Gastrocnemius medialis (tissue), 4 donors: ENCODE data around the gene RFT1. TPM values are rescaled to one million over a fixed set of nuclear protein-coding genes. Genes with fewer than 3 reads are reported as not detected.
"Not testable (repeated sequence)": the region's sequence is repeated elsewhere in the genome, so short reads cannot be mapped to it uniquely, and the experiment has no call there.

Experiments
- ATAC-seq, 2 donors: fragments of 150-250 bp; one replicate each; pipeline ENCODE4 v1.9.1; 2016
- DNase-seq, 2 donors: peaks; one replicate each; pipeline ENCODE4 v3.0.0-alpha.2; 2019
- H3K27ac ChIP-seq, 4 donors: fragments of 200-600 bp; sonication (generic); 1 replicate in 1 of 4; 2 replicates in 3 of 4; pipeline ENCODE4 v1.5.1; 2016 to 2018; ENCODE audit warnings: mild to moderate bottlenecking in 2 of 4, moderate library complexity in 1 of 4
- H3K27me3 ChIP-seq, 3 donors: fragments of 200-600 bp; sonication (generic) in 2 of 3; 1 replicate in 1 of 3; 2 replicates in 2 of 3; pipeline versions ENCODE4 v1.5.1 to v1.6.0; 2016 to 2019; ENCODE audit warnings: mild to moderate bottlenecking in 1 of 3, moderate library complexity in 1 of 3
- H3K36me3 ChIP-seq, 2 donors: fragments of 200-600 bp; sonication (generic) in 1 of 2; one replicate each; pipeline ENCODE4 v1.5.1; 2017 to 2018
- H3K4me1 ChIP-seq, 2 donors: fragments of 200-600 bp; sonication (generic) in 1 of 2; one replicate each; pipeline ENCODE4 v1.5.1; 2016 to 2017; ENCODE audit warnings: mild to moderate bottlenecking in 2 of 2
- H3K4me3 ChIP-seq, 4 donors: fragments of 200-600 bp; sonication (generic) in 3 of 4; 1 replicate in 1 of 4; 2 replicates in 3 of 4; pipeline ENCODE4 v1.5.1; 2016 to 2019; ENCODE audit warnings: mild to moderate bottlenecking in 2 of 4
- H3K9me3 ChIP-seq, 3 donors: fragments of 200-600 bp; sonication (generic) in 2 of 3; 1 replicate in 1 of 3; 2 replicates in 2 of 3; pipeline ENCODE4 v1.5.1; 2016 to 2019
- POLR2A ChIP-seq, 2 donors: fragments of 450-650 bp; IDR thresholded peaks; one replicate each; pipeline ENCODE4 v1.6.1; 2017; ENCODE audit warnings: antibody characterized with exemption in 2 of 2, mild to moderate bottlenecking in 2 of 2, moderate library complexity in 2 of 2
- in situ Hi-C, 4 donors: fragments of 200-750 bp; cut with MboI; loops; one replicate each; pipeline versions ENCODE4 v1.15.0 to v1.8.0; 2017; ENCODE audit warnings: low sequenced_read_pairs in 4 of 4
- intact Hi-C: fragments of 100-400 bp; cut with DNase I; formaldehyde crosslinking; loops from one replicate; pipeline ENCODE4 v1.15.1; 2023; ENCODE audit warnings: low total_unique reads
- total RNA-seq, 4 donors: library from RNA; depleted of rRNA; stranded (reverse); fragments of >200 nt; gene quantifications; one replicate each; pipeline versions ENCODE4 v1.1.0 to v1.2.3, GENCODE V29; 2016
- TF ChIP-seq, protein P1 (sequence below), 5 experiments: fragments of 450-650 bp in 3 of 5; fragments of 200-600 bp in 2 of 5; sonication (generic) in 2 of 5; IDR thresholded peaks in 4 of 5; conservative IDR thresholded peaks in 1 of 5; 1 replicate in 4 of 5; 2 replicates in 1 of 5; pipeline ENCODE4 v1.5.1; 2016 to 2019; ENCODE audit warnings: antibody characterized with exemption in 5 of 5, mild to moderate bottlenecking in 3 of 5, moderate library complexity in 3 of 5

RFT1 gene
- total RNA-seq, 4 donors from 2014 or later = 2.5 to 5.7 (median 5.2) TPM

- Histone ChIP-seq H3K4me1 (no peaks in the 10 kb centered on the region), H3K9me3 (no peaks in the 10 kb centered on the region), H3K27me3 (peaks cover 0 to 2% (median 0%) of the 10 kb centered on the region in 3 donors), H3K4me3 (no peak overlapping the region), H3K27ac (no peak overlapping the region), H3K36me3 (no peaks in the 10 kb centered on the region)
- in situ Hi-C loops (loop anchor here in 2 of 4 donors (10.0 to 25.0 kb wide), 3 partner anchors 204 to 321 kb away; no protein-coding TSS in a partner anchor), intact Hi-C loops (no loop called here)
- TF ChIP-seq, protein P1, sequence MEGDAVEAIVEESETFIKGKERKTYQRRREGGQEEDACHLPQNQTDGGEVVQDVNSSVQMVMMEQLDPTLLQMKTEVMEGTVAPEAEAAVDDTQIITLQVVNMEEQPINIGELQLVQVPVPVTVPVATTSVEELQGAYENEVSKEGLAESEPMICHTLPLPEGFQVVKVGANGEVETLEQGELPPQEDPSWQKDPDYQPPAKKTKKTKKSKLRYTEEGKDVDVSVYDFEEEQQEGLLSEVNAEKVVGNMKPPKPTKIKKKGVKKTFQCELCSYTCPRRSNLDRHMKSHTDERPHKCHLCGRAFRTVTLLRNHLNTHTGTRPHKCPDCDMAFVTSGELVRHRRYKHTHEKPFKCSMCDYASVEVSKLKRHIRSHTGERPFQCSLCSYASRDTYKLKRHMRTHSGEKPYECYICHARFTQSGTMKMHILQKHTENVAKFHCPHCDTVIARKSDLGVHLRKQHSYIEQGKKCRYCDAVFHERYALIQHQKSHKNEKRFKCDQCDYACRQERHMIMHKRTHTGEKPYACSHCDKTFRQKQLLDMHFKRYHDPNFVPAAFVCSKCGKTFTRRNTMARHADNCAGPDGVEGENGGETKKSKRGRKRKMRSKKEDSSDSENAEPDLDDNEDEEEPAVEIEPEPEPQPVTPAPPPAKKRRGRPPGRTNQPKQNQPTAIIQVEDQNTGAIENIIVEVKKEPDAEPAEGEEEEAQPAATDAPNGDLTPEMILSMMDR (IDR thresholded peaks at IDR 0.05 in 4 of 5, conservative IDR thresholded peaks at IDR 0.05 in 1 of 5) = no peak
- no peak for TF ChIP-seq POLR2A (IDR thresholded peaks at IDR 0.05)
- no peak for DNase-seq
- no peak for ATAC-seq
Observed at GRCh38 chr3:53065841-53066480, 64.3 kb downstream of the RFT1 start.

- Histone ChIP-seq H3K4me1 (no peaks in the 10 kb centered on the region), H3K27me3 (peaks cover 0 to 2% (median 0%) of the 10 kb centered on the region in 3 donors), H3K9me3 (no peaks in the 10 kb centered on the region), H3K4me3 (no peak overlapping the region), H3K27ac (no peak overlapping the region), H3K36me3 (no peaks in the 10 kb centered on the region)
- no peak for DNase-seq
- TF ChIP-seq, protein P1 (IDR thresholded peaks at IDR 0.05 in 4 of 5, conservative IDR thresholded peaks at IDR 0.05 in 1 of 5) = no peak
- TF ChIP-seq POLR2A (IDR thresholded peaks at IDR 0.05) = no peak
- ATAC-seq = no peak
- intact Hi-C loops = no loop called here
- in situ Hi-C loops = loop anchor here in 2 of 4 donors (10.0 to 25.0 kb wide), 3 partner anchors 201 to 318 kb away; no protein-coding TSS in a partner anchor
Observed at GRCh38 chr3:53062905-53063304, 67.3 kb downstream of the RFT1 start.

- H3K4me3 ChIP-seq = no peak overlapping the region
- H3K36me3 ChIP-seq = no peaks in the 10 kb centered on the region
- ATAC-seq (no peak), DNase-seq (no peak)
- in situ Hi-C loops = loop anchor here in 1 of 4 donors (25.0 kb wide), 1 partner anchor 194 kb away; no protein-coding TSS in a partner anchor
- TF ChIP-seq POLR2A (IDR thresholded peaks at IDR 0.05) = no peak
- TF ChIP-seq, protein P1 (IDR thresholded peaks at IDR 0.05 in 4 of 5, conservative IDR thresholded peaks at IDR 0.05 in 1 of 5) = no peak
- no peaks in the 10 kb centered on the region for H3K9me3 ChIP-seq
- H3K27ac ChIP-seq = no peak overlapping the region
- H3K4me1 ChIP-seq = no peaks in the 10 kb centered on the region
- intact Hi-C loops = no loop called here
- H3K27me3 ChIP-seq = no peaks in the 10 kb centered on the region
Observed at GRCh38 chr3:53056442-53056841, 73.8 kb downstream of the RFT1 start.

DNA sequence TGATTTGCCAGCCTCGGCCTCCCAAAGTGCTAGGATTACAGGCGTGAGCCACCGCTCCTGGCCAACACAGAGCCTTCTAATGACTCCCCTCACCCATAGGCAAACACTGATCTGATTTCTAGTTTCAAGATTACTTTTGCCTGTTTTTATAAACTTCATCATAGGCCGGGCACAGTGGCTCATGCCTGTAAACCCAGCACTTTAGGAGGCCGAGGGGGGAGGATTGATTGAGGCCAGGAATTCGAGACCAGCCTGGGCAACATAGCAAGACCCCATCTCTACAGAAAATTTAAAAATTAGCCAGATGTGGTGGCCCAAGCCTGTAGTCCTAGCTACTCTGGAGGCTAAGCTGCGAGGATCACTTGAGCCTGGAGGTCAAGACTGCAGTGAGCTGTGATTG lies 76.0 kb downstream of the RFT1 start:
- H3K27me3 ChIP-seq, H3K9me3 ChIP-seq, ATAC-seq, DNase-seq, H3K36me3 ChIP-seq, intact Hi-C loops, H3K4me3 ChIP-seq, H3K4me1 ChIP-seq, H3K27ac ChIP-seq: not testable (repeated sequence)
- in situ Hi-C loops = loop anchor here in 1 of 4 donors (25.0 kb wide), 1 partner anchor 192 kb away; no protein-coding TSS in a partner anchor

- Histone ChIP-seq H3K9me3 (no peaks in the 10 kb centered on the region), H3K36me3 (no peaks in the 10 kb centered on the region), H3K27ac (no peak overlapping the region), H3K4me3 (no peak overlapping the region), H3K27me3 (no peaks in the 10 kb centered on the region), H3K4me1 (no peaks in the 10 kb centered on the region)
- intact Hi-C loops (no loop called here), in situ Hi-C loops (loop anchor here in 1 of 4 donors (25.0 kb wide), 1 partner anchor 190 kb away; no protein-coding TSS in a partner anchor)
- DNase-seq = no peak
- TF ChIP-seq POLR2A (IDR thresholded peaks at IDR 0.05) = no peak
- TF ChIP-seq, protein P1 (IDR thresholded peaks at IDR 0.05 in 4 of 5, conservative IDR thresholded peaks at IDR 0.05 in 1 of 5) = no peak
- ATAC-seq = no peak
Observed at GRCh38 chr3:53051929-53052328, 78.3 kb downstream of the RFT1 start.
